GM23338 (cell line): ENCODE data around the gene CHCHD6. TPM values are rescaled to one million over a fixed set of nuclear protein-coding genes. Genes with fewer than 3 reads are reported as not detected.

ENCODE experiments used
- ATAC-seq: fragments of 200-7000 bp; cut with Tn5 transposase; 3 replicates; pipeline ENCODE4 v1.9.1; 2020
- DNase-seq: peaks from one replicate; pipeline ENCODE4 v3.0.0-alpha.2; 2015; ENCODE audit warnings: low spot score
- H2AFZ ChIP-seq: fragments of 200-600 bp; sonication (generic); 2 replicates; pipeline ENCODE4 v1.8.0; 2016; ENCODE audit warnings: antibody characterized with exemption, mild to moderate bottlenecking, moderate library complexity
- H3F3A ChIP-seq: fragments of 200-600 bp; sonication (generic); replicated peaks from 2 replicates; pipeline ENCODE4 v1.8.0; 2017; ENCODE audit warnings: antibody characterized with exemption, mixed run types, low read depth
- H3K27ac ChIP-seq: fragments of 200-600 bp; sonication (generic); 2 replicates; pipeline ENCODE4 v1.6.1; 2016; ENCODE audit warnings: low read depth
- H3K27me3 ChIP-seq: fragments of 200-600 bp; sonication (generic); 2 replicates; pipeline ENCODE4 v1.8.0; 2016; ENCODE audit warnings: mild to moderate bottlenecking, mixed run types, moderate library complexity; ENCODE audit not compliant: insufficient read depth
- H3K36me3 ChIP-seq: fragments of 200-600 bp; sonication (generic); 2 replicates; pipeline ENCODE4 v1.8.0; 2016; ENCODE audit warnings: mild to moderate bottlenecking; ENCODE audit not compliant: insufficient read depth
- H3K4me1 ChIP-seq: fragments of 200-600 bp; sonication (generic); 2 replicates; pipeline ENCODE4 v1.8.0; 2016; ENCODE audit warnings: mild to moderate bottlenecking, moderate library complexity; ENCODE audit not compliant: insufficient read depth
- H3K4me2 ChIP-seq: fragments of 200-600 bp; sonication (generic); 2 replicates; pipeline ENCODE4 v1.7.1; 2017; ENCODE audit warnings: mixed run types
- H3K4me3 ChIP-seq: fragments of 200-600 bp; sonication (generic); 2 replicates; pipeline ENCODE4 v1.6.1; 2016; ENCODE audit warnings: mixed run types
- H3K79me2 ChIP-seq: fragments of 200-600 bp; sonication (generic); replicated peaks from 2 replicates; pipeline ENCODE4 v1.8.0; 2017; ENCODE audit warnings: mild to moderate bottlenecking; ENCODE audit not compliant: insufficient read depth
- H3K9me2 ChIP-seq: fragments of 200-600 bp; sonication (generic); 2 replicates; pipeline ENCODE4 v1.8.0; 2017; ENCODE audit not compliant: insufficient read depth
- H4K20me1 ChIP-seq: fragments of 200-600 bp; sonication (generic); replicated peaks from 2 replicates; pipeline ENCODE4 v1.8.0; 2017; ENCODE audit warnings: mild to moderate bottlenecking; ENCODE audit not compliant: insufficient read depth
- H3K27ac Mint-ChIP-seq: 2 replicates; pipeline ENCODE4 v1.8.0; 2020; ENCODE audit warnings: inconsistent platforms, mild to moderate bottlenecking, moderate library complexity, mixed read lengths
- H3K27me3 Mint-ChIP-seq: 3 replicates; pipeline ENCODE4 v1.8.0; 2022; ENCODE audit warnings: low read depth, mild to moderate bottlenecking, moderate library complexity, mixed read lengths, inconsistent platforms; ENCODE audit not compliant: insufficient read depth, poor library complexity
- H3K36me3 Mint-ChIP-seq: 3 replicates; pipeline ENCODE4 v1.8.0; 2021; ENCODE audit warnings: low read depth, mild to moderate bottlenecking, inconsistent platforms, moderate library complexity, mixed read lengths
- H3K4me1 Mint-ChIP-seq: 3 replicates; pipeline ENCODE4 v1.8.0; 2020; ENCODE audit warnings: mild to moderate bottlenecking, inconsistent platforms, mixed read lengths
- H3K4me3 Mint-ChIP-seq: 3 replicates; pipeline ENCODE4 v1.8.0; 2021; ENCODE audit warnings: moderate library complexity, mild to moderate bottlenecking, inconsistent platforms, mixed read lengths
- H3K9me3 Mint-ChIP-seq: 3 replicates; pipeline ENCODE4 v1.8.0; 2020; ENCODE audit warnings: moderate library complexity, mild to moderate bottlenecking, inconsistent platforms, mixed read lengths
- NANOG ChIP-seq: IDR thresholded peaks from 2 replicates; pipeline ENCODE4 v1.6.1; 2016; ENCODE audit warnings: antibody characterized with exemption, borderline replicate concordance
- POLR2AphosphoS5 ChIP-seq: IDR thresholded peaks from 2 replicates; pipeline ENCODE4 v1.6.1; 2016; ENCODE audit warnings: antibody characterized with exemption, low read depth
- STAT1 ChIP-seq: IDR thresholded peaks from one replicate; pipeline ENCODE4 v1.6.1; 2016; ENCODE audit warnings: antibody characterized with exemption; ENCODE audit not compliant: unreplicated experiment
- ZNF114 ChIP-seq: fragments of 250-450 bp; sonication (Bioruptor Pico); IDR thresholded peaks from 2 replicates; pipeline ENCODE4 v1.5.0; 2020; ENCODE audit warnings: mild to moderate bottlenecking, moderate library complexity
- ZNF331 ChIP-seq: fragments of 250-450 bp; sonication (Bioruptor Pico); IDR thresholded peaks from 2 replicates; pipeline ENCODE4 v1.5.0; 2020; ENCODE audit warnings: low read depth, mild to moderate bottlenecking, moderate library complexity
- polyA plus RNA-seq: library from polyadenylated mRNA; unstranded; fragments of >200 nt; fragmentation: Nextera tagmentation; extraction: Ambion mirVana; gene quantifications from 2 replicates; pipeline ENCODE4 v1.2.1, GENCODE V29; 2016
- total RNA-seq: library from RNA; depleted of rRNA; stranded (reverse); fragments of >200 nt; shearing (Covaris generic); gene quantifications from 2 replicates; pipeline ENCODE4 v1.2.3, GENCODE V29; 2014
- TF ChIP-seq, protein P1 (sequence below): fragments of 250-450 bp; sonication (Bioruptor Pico); IDR thresholded peaks from 2 replicates; pipeline ENCODE4 v1.5.0; 2020; ENCODE audit warnings: mild to moderate bottlenecking, moderate library complexity

Gene CHCHD6
- total and polyA plus RNA-seq, 2 experiments from 2014 or later = 28.8 to 43.0 TPM

DNA sequence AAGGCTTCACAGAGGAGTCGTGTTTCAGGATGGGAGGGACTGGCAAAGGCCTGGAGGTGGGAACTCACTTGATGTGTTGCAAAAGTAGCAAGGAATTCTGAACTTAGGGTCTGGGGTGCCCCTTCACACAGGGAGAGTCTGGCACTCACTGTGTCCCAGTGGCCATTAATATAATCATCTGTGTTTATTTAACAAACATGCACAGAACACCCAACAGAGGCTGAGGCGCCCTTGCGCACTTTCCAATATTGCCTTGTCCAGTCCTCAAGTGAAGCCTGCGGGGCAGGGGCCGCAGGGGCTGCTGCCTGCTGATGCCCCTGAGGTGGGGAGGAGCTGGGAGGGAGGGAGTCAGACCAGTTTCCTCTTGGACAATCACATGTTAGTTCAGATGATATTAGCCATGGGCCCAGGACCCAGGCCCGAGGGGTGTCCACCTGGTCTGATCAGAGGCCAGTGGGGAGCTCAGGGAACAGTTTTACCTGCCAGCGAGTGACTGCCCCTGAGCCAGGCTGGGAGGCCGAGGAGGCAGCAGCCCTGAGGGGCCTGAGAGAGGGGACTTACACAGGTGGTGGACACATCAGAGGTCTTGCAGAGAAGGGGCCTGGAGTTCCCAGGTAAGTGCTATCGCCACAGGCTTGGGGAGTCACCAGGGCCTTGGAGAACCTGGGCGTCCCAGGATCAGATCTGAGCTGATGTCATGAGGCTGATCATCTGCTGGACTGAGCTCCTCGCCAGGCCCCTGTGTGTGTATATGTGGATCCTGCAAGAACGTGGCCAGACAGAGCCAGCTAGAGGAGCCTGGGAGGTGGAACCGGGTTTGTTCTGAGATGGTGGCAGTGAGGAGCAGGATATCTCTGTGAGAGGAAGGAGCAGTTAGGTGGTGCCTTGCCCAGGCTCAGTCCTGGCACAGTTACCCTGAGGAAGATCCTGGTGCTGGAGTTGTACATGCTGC, 35.3 kb upstream of the CHCHD6 start:
- ATAC-seq (no peak), DNase-seq (no peak)
- no peaks in the 10 kb centered on the region for H3K9me3 Mint-ChIP-seq
- no peaks in the 10 kb centered on the region for H3K36me3 ChIP-seq
- no peaks in the 10 kb centered on the region for H3K27me3 ChIP-seq
- H3K4me1 ChIP-seq = no peaks in the 10 kb centered on the region
- no peak overlapping the region for H3K4me3 ChIP-seq
- H4K20me1 ChIP-seq = no peaks in the 10 kb centered on the region
- H3K4me1 Mint-ChIP-seq = peaks cover 6% of the 10 kb centered on the region; the same call in 2 of the 3 replicates
- H3K9me2 ChIP-seq = no peaks in the 10 kb centered on the region
- 0 out of 2 replicates have a peak overlapping the region, but pooled peaks have one; percentile 47 for H2AFZ ChIP-seq
- no peak overlapping the region for H3K27ac ChIP-seq
- H3K36me3 Mint-ChIP-seq = no peaks in the 10 kb centered on the region
- no peaks in the 10 kb centered on the region for H3K79me2 ChIP-seq
- no peak overlapping the region for H3K4me2 ChIP-seq
- TF ChIP-seq ZNF114 (CRISPR knock-in tag) (no peak), ZNF331 (no peak), STAT1 (no peak), POLR2AphosphoS5 (no peak), NANOG (no peak)
- TF ChIP-seq, protein P1, sequence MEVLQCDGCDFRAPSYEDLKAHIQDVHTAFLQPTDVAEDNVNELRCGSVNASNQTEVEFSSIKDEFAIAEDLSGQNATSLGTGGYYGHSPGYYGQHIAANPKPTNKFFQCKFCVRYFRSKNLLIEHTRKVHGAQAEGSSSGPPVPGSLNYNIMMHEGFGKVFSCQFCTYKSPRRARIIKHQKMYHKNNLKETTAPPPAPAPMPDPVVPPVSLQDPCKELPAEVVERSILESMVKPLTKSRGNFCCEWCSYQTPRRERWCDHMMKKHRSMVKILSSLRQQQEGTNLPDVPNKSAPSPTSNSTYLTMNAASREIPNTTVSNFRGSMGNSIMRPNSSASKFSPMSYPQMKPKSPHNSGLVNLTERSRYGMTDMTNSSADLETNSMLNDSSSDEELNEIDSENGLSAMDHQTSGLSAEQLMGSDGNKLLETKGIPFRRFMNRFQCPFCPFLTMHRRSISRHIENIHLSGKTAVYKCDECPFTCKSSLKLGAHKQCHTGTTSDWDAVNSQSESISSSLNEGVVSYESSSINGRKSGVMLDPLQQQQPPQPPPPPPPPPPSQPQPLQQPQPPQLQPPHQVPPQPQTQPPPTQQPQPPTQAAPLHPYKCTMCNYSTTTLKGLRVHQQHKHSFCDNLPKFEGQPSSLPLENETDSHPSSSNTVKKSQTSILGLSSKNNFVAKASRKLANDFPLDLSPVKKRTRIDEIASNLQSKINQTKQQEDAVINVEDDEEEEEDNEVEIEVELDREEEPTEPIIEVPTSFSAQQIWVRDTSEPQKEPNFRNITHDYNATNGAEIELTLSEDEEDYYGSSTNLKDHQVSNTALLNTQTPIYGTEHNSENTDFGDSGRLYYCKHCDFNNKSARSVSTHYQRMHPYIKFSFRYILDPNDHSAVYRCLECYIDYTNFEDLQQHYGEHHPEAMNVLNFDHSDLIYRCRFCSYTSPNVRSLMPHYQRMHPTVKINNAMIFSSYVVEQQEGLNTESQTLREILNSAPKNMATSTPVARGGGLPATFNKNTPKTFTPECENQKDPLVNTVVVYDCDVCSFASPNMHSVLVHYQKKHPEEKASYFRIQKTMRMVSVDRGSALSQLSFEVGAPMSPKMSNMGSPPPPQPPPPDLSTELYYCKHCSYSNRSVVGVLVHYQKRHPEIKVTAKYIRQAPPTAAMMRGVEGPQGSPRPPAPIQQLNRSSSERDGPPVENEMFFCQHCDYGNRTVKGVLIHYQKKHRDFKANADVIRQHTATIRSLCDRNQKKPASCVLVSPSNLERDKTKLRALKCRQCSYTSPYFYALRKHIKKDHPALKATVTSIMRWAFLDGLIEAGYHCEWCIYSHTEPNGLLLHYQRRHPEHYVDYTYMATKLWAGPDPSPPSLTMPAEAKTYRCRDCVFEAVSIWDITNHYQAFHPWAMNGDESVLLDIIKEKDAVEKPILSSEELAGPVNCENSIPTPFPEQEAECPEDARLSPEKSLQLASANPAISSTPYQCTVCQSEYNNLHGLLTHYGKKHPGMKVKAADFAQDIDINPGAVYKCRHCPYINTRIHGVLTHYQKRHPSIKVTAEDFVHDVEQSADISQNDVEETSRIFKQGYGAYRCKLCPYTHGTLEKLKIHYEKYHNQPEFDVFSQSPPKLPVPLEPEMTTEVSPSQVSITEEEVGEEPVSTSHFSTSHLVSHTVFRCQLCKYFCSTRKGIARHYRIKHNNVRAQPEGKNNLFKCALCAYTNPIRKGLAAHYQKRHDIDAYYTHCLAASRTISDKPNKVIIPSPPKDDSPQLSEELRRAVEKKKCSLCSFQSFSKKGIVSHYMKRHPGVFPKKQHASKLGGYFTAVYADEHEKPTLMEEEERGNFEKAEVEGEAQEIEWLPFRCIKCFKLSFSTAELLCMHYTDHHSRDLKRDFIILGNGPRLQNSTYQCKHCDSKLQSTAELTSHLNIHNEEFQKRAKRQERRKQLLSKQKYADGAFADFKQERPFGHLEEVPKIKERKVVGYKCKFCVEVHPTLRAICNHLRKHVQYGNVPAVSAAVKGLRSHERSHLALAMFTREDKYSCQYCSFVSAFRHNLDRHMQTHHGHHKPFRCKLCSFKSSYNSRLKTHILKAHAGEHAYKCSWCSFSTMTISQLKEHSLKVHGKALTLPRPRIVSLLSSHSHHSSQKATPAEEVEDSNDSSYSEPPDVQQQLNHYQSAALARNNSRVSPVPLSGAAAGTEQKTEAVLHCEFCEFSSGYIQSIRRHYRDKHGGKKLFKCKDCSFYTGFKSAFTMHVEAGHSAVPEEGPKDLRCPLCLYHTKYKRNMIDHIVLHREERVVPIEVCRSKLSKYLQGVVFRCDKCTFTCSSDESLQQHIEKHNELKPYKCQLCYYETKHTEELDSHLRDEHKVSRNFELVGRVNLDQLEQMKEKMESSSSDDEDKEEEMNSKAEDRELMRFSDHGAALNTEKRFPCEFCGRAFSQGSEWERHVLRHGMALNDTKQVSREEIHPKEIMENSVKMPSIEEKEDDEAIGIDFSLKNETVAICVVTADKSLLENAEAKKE (CRISPR knock-in tag) = no peak
- H3K27ac Mint-ChIP-seq = no peak overlapping the region
- H3F3A ChIP-seq = no peaks in the 10 kb centered on the region
- H3K27me3 Mint-ChIP-seq = peaks cover 3% of the 10 kb centered on the region
- no peak overlapping the region for H3K4me3 Mint-ChIP-seq
